NCI-H526 (cell line): ENCODE results near the gene PIPOX.

Experiments used
- DNase-seq, 2 experiments: peaks; one replicate each; lab custom pipeline; 2025; lab: John Stamatoyannopoulos, UW

PIPOX gene

DNA sequence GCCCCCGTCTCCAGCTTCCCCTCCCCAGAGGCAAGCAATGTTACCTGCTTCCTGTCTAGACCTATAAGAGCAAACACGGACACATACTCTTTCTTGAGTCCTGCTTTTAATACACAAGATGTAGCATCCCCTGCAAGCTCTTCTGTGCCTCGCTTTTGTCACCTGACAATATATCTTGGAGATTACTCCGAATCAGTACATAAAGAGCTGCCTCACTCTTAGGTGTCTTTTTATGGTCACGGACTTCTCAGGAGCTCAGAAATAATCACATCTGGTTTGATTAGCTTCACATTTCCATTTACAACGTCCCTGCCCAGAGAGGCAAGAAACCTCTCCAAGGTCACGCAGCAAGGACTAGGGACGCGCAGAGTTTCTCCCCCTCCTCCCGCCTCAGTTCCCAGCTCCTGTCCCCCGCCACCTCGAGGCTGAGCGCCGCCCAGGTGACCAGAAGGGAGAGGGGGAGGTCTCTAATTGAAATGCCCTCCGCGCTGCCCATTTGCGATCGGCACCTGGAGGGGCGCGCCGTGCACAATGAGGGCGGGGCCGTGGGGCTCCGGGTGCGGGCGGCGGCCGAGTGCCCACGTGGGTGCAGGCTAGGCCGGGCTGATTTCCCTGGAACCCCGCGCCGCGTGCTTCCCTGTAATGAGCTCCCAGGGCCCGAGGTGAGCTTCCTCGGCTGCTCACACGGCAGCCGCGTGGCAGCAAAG, 23.3 kb upstream of the PIPOX start:
- peak; percentile 91 to 97 for DNase-seq

DNA sequence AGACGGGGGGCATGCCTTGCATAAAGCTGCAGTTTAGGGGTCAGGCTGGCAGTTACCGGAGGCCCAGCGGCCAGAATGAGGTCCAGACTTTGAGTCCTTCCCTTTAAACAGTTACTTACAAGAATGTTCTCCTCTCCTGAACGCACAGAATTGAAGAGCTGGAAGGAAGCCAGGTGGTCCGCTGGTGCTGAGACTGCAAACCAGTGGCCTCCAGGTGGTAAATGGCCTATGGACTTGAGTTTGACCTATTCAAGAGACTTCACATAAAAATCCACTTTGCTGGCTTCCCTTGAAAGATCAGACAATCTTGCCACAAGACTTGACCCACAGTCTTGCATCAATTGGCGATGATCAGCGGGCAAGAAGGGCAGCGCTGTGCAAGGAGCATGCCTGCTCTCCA, 22.4 kb upstream of the PIPOX start:
- DNase-seq: no peak

DNA sequence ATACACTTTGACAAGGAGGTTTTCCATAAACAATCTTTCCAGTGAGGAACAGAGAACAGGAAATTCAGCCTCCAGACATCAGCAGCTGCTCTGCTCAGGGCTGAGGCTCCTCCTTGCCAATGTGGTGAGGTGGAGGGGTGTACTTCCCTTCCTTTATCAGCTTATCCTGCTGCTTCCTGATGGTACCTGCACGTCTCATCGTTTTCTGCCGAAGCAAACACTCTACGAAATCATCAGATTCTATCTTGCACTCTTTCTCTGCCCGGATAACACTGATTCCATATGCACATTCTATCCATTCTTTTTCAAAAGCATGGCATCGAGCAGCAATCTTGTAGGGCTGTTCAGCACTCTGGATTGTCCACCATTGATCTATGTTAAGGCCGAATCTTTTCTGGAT, 21.7 kb upstream of the PIPOX start:
- no peak for DNase-seq

DNA sequence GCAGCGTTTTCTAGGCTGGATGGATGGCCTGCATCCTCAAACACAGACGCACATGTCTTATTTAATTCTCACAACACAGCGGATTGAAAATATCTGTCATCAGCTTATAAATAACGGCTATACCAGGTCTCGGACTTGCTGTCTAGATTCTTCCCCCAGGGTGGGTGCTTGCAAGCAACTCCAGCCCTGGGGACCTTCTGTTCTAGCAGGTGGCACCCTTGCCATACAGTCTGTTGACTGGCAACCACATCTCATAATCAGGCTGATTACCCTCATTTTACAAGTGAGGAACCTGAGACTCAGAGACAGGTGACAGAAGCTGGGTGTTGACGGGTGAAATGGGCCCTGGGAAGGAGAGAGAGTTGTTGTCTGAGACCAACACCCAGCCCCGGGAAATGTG, 20.9 kb upstream of the PIPOX start:
- DNase-seq: no peak

DNA sequence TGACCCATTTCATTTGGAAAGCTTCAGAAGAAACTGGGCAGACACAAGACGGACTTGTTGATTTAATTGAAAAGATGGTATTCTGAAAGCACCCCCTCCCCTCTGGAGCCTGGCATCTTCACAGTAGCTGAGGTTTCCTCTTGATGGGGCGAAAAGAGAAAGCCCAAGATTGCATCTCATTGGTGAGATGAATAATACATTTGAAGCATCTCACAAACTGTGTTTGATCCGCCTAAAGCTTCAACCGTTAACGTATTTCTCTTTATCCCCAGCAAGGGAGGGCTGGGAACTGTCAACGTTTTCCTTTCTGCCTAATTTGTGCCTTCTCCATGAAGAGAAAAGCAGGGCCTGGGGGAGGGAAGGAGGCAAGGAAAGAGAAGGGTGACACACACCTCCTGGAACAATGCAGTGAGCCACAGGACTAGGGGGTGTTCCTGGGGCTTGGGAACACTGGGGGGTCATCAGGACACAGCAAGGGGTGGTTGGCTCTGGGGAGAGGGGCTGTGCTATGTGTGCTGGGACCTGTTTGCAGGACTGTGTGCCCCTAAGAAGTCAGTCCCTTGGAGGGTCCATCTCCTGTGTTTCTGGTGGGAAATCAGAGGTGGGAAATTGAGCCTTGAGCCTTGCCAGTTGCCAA, 18.5 kb upstream of the PIPOX start:
- DNase-seq: no peak

DNA sequence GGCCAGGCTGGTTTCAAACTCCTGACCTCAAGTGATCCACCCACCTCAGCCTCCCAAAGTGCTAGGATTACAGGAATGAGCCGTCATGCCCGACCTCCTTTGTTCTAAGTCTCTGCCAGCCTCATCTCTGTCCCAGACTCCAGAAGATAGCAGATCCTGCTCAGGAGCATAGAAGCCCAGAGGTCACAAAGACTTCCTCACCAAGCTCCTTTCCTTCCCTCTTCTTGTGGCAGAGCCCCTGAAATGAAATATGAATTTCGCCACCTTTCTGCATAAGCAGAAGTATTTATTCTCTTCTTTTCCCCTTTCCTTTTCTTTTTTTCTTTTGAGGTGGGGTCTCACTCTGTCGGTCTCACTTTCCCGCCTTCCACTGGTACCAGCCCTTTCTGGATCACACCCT, 11.5 kb upstream of the PIPOX start:
- no peak for DNase-seq

DNA sequence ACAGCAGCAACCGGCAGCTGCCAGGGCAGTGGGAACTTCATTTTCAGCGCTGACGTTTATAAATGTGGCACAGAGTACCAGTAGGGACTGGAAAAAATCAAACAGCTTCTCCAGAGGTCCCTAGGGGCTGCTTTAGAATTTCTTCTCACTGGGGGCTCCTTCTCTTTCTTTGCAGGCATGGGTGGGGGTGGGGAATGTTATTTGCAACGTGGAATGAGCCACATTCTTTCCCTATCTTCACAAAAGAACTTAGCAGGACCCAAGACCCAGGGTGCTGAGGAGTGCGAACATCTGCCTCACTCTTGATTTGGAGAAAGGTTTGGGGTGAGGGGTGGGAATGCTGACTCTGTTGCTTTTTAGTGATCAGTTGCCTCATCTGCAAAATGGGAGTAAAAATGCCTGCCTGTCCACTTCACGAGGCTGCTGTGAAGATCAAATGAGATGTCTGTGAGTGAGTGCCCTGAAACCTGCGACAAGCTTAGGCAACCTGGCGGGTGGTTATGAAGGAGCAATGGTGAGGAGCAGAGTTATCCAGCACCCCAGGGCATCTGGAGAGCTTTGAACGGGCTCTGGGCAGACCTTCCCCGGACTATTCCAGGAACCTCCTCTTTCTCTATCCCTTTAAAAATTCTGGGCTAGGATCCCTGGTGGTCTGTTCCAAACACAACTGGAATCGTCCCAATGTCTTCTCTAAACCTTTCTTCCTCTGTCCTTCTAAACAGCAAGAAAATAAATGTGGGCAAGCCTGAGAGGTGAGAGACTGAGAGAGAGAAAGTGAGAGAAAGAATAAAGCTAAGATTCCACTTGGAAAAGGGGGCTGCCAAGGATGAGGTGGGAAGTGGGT, 10.7 kb upstream of the PIPOX start:
- DNase-seq: no peak

DNA sequence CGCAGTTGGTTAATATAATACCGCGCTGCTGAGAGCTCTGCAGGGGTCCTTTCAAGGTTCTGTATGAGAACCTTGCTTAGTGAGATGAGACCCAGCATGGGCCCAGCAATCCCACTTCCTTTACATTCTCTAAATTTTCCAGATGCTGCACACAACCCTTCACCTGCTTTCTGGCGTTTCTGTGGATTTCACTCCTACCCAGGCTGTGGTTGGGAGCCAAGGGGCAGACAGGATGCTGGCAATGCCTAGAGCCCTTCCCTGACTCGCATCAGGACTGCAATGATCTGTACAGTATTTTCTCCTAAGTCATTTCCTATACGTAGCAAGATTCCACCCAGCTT, 10.1 kb upstream of the PIPOX start:
- DNase-seq: no peak

DNA sequence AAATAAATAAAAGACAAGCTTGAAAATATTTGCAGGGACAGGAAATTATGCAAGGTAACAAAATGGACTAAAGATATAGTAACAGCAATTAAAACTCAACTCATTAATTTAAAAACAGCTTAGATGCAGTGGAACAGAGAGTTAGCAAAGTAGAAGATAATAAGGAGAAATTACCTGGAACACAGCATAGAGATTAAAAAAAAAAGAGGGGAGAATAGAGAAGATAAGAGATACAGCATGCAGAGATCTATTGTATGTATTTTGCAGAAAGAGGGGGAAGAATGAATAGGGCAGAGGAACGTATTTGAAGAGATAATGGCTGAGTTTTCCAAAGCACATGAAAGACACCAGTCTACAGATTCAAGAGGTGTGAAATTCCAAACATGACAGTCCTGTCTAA, 8.4 kb upstream of the PIPOX start:
- no peak for DNase-seq

DNA sequence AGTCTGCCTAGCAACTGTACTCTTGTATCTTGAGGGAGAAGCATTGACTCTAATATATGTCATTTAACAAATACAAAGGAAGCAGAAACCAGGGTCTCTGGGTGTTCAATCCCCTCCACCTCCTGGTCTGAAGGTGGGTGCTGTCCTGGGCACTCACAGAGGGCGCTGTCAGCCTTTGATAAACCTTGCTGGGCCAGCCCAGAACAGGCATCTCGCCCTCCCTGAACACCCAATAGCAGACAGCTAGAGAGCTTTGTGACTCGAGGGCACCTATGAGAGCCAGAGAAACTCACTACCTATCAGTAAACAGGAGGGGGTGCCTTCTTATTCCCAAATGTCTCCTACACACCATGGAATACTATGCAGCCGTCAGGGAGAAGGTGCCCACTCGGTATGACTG, 6.4 kb upstream of the PIPOX start:
- no peak for DNase-seq

DNA sequence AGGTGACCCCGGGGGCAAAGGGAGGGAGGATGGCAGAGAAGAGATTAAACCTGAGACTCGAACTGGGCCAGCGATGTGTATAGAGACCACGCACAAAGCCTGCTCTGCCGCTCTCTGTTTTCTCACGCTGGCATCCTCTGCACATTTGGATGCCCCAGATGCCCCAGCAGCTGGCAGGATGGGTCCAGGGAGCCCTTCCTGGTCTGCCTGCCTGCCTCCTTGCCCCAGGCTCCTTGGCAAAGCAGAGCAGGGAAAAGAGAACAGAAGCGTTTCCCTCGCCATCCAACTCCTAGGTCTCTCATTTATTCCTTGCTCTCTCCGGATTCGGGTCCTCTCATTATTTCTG, 5.2 kb upstream of the PIPOX start:
- no peak for DNase-seq

DNA sequence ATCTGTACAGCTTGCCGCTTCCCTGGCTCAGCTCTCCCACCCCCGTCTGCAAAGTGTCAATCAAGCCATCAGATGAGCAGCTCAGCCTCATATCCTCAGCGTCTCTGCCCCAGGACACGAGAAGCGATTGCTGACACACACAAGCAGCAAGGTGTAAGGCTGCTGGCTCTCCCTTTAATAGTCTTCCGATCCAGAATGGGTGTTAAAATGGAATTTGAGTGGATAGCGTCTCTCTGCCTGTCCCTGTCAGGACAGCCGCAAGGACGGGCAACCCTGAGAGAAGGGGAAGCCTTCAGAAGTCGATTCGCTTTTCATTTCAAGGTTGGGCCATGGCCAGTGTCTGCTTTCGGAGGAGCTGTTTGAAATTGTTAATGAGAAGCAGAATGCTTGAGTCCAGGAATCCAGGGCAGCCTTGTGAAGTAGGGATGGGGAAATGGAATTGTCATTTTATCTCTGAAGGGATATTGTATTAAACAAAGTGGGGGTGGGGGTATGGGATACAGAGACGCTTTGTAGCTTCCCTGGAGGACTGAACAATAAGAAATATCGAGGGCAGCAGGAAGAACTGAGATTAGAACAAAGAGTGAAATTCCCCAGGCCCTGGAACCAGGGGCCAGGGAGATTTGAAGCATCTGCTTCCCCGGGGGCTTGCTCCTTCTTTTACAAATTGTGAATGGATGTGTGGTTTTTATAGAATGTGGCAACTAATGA, 4.7 kb upstream of the PIPOX start:
- no peak for DNase-seq

DNA sequence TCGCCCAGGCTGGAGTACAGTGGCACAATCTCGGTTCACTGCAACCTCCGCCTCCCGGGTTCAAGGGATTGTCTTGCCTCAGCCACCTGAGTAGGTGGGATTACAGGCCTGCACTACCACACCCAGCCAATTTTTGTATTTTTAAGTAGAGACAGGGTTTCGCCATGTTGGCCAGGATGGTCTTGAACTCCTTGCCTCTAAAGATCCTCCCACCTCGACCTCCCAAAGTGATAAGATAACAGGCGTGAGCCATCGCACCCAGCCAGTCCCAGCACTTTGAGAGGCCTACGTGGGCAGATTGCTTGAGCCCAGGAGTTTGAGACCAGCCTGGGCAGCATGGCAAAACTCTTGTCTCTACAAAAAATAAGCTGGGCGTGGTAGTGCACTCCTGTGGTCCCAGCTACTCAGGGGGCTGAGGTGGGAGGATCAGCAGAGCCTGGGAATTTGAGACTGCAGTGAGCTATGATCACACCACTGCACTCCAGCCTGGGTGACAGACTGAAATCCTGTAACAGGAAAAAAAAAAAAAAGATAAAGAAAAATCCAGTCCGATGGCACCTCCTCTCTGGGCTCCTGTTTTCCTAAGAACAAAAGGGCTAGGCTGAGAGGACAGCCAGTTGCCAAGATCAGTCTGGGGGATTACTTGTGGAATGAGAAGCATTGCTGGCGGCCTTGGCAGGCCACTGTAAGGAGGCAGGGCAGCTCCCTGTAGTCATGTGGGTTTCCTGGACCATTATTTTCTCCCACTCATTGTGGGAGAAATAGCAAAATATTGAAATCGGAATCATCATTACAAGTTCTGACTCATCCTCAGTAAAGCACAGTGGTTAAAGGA, 3.0 kb upstream of the PIPOX start:
- no peak for DNase-seq

DNA sequence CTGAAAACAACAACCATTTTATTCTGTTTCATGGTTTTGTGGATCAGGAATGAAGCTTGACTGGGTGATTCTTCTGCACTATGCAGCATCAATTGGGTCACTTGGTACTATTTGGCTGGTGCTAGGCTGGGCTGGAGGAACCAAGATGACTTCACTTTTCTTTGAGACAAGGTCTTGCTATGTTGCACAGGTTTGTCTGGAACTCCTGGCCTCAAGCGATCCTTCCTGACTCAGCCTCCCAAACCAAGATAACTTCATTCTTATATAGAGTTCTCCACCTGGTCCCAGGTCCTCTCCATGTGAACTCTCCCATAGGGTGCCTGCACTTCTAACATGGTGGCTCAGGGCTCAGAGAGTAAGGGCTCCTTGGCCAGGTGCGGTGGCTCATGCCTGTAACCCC, 1.9 kb upstream of the PIPOX start:
- no peak for DNase-seq

DNA sequence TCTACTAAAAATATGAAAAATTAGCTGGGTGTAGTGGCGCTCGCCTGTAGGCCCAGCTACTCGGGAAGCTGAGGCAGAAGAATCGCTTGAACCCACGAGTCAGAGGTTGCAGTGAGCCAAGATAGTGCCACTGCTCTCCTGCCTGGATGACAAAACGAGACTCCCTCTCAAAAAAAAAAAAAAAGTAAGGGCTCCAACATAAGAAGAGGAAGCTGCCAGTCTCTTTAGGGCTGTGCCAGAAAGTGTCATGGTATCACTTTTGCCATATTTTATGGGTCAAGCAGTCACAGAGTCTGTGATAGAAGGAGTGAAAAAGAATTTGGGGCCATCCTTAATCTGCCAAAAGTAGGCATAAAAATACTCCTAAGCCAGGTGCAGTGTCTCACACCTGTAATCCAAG, 1.4 kb upstream of the PIPOX start:
- no peak for DNase-seq

DNA sequence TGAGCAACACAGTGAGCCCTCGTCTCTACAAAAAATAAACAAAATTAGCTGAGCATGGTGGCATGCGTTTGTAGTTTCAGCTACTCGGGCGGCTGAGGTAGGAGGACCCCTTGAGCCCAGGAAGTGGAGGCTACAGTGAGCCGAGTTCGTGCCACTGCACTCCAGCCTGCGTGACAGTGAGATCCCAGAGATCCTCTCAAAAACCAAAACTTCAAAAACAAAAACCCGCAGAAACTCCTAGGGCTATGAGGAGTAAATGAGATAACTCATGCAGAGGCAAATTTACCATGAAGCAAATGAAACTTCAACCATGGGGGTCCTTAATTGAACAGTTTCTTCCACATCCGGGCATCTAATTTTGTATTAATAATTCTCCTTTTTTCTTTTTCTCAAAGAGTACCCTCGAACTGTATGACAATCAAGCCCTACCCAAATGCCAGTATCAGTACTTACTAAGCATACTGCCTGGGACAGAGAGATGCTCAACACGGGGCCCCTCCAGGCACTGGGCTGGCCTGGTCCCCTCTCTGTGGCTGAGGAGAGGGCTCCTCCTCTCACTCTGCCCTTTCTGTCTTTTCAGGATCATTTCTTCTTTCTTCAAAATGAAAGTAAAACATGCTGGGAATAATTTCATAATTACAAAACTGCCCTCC, 789 bp upstream of the PIPOX start:
- no peak for DNase-seq

DNA sequence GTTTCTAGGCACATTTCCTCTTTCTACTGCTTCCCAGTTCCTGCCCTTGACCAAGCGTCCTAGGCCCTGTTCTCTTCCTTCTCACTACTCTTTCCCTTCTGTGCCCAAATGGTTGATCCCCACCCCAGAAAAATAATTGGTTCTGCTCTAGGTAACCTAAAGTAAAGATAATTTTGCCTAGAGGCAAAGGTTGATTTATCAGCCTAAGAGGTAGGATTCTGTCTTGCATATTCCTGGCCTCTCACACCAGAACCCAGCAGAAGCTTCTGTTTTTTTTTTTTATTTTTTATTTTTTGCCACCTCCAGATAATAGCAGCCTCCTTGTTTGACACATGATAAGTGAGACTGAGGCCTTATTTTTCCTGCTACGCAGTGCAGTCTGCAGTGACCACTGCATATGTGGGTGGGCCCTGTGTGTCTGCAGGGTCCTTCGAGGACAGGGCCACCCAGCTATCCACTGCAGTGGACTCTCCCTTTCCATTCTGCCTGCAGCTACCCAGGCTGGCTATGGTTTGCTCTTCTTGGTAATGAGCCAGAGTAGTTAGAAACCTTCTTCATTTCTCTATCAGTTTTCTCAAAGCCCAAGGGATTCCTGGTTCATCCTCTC, 701 bp downstream of the PIPOX start:
- DNase-seq: no peak

DNA sequence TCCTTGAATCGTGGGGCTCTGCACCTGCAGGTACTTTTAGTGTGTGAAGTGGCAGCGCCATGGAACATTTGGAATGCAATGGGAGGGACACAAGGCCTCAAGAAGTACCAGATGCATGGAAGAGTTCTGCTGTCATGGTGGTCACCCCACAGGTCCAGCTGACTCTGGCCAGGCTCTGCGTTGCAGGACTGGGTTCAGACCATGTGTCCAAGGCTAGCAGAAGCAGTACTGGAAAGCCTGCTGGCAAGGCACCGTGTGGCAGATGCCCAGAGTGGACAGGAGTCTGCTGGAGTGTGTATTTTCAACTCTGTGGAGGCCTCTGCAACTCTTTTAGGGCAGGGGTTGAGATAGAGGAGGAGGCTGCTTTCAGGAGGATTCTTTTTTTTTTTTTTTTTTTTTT, 2.1 kb downstream of the PIPOX start:
- DNase-seq: no peak

DNA sequence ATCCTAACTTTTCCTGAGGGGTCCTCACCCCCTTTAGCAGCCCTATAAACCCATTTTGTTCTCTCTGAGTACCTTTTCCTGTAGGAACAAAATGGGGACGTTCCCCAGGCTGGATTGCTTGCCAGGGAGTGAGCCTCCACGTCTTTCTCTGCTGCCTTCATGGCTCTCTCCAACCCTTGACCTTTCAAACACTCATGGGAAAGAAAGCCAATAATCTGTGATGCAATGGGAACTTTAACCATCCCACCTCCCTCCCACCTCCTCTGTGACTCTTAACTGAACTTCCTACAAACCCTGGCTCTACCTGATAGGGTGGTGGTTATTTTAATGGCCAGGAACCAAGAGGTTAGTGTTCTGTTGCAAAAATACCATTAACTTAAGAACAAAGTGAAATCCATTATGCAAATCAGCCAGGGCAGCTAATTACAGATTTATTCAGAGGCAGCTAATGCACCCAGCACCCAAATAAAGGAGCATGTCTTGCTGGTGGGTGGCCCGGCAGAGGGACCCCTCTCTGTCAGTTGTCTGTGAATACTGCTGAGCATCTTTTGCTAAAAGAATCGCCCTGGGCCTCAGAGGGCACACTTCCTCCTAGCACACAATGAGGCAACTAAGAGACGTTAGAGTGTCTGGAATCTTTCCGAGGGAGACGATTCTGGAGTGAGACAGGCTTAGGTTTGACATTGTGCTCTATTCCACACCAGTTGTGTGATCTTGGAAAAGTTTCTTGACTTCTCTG, 3.0 kb downstream of the PIPOX start:
- DNase-seq: peak in 1 of 2 experiments; percentile 27

DNA sequence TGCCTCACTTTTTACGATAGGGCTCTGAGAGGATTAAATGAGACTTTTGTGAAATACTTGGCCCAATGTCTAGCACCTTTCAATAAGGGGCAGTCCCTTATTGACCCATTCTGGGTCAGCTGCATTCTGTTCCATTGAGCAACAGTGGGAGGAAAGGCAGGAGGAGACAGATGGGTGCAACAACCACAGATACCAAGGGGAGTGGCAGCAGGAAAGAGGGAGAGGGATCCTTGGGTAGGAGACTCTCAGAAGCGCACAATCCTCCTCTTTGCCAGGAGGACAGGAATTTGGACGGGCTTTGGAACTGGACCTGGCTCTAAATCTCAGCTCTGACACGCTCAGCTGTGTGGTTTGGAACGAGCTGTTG, 3.5 kb downstream of the PIPOX start:
- no peak for DNase-seq
